H1 (cell line): ENCODE results near the gene PRKN. TPM values are rescaled to one million over a fixed set of nuclear protein-coding genes. Genes with fewer than 3 reads are reported as not detected.

Source experiments
- CTCF ChIA-PET: fragments of 300-600 bp; sonication (Branson Sonifier 250); formaldehyde crosslinking; loops from one replicate; lab custom pipeline; 2021; ENCODE audit not compliant: partially characterized antibody; lab: Charles Lee
- POLR2A ChIA-PET: fragments of 300-600 bp; sonication (Branson Sonifier 250); formaldehyde crosslinking; loops from one replicate; lab custom pipeline; 2021; ENCODE audit warnings: inconsistent platforms; ENCODE audit not compliant: partially characterized antibody; lab: Charles Lee
- DNase-seq, 2 experiments: peaks; one replicate each; pipeline versions ENCODE4 v3.0.0 to v3.0.0-alpha.2; 2010 to 2022; ENCODE audit warnings: low spot score in 2 of 2, low read depth in 1 of 2, mixed read lengths in 1 of 2
- FAIRE-seq: peaks from 2 replicates; lab custom pipeline; 2011; peaks lifted over from hg19 to GRCh38; lab: Jason Lieb, UNC
- H2AFZ ChIP-seq: 2 replicates; pipeline ENCODE4 v1.8.1; 2012; ENCODE audit warnings: low read length, inconsistent platforms
- H2AK5ac ChIP-seq: 2 replicates; pipeline ENCODE4 v1.6.1; 2013; ENCODE audit warnings: low read depth, low read length
- H2BK120ac ChIP-seq: replicated peaks from 2 replicates; pipeline ENCODE3; 2013; ENCODE audit warnings: low read depth, low read length, inconsistent platforms
- H2BK12ac ChIP-seq: 2 replicates; pipeline ENCODE4 v1.6.1; 2013; ENCODE audit warnings: low read depth, low read length
- H2BK15ac ChIP-seq: 2 replicates; pipeline ENCODE4 v1.6.1; 2013; ENCODE audit warnings: low read length
- H2BK20ac ChIP-seq: 2 replicates; pipeline ENCODE4 v1.6.1; 2013; ENCODE audit warnings: low read length
- H2BK5ac ChIP-seq: 2 replicates; pipeline ENCODE4 v1.6.1; 2013; ENCODE audit warnings: low read depth, low read length
- H3K14ac ChIP-seq: 2 replicates; pipeline ENCODE4 v1.6.1; 2013; ENCODE audit warnings: inconsistent platforms; ENCODE audit not compliant: insufficient read length
- H3K18ac ChIP-seq: 2 replicates; pipeline ENCODE4 v1.6.1; 2013; ENCODE audit warnings: low read length; ENCODE audit errors: extremely low read depth
- H3K23ac ChIP-seq: 2 replicates; pipeline ENCODE4 v1.6.1; 2013; ENCODE audit warnings: inconsistent platforms; ENCODE audit not compliant: insufficient read length
- H3K23me2 ChIP-seq: 2 replicates; pipeline ENCODE4 v1.6.1; 2013; ENCODE audit warnings: low read depth, low read length
- H3K27ac ChIP-seq: 2 replicates; pipeline ENCODE4 v1.6.1; 2011; ENCODE audit warnings: low read depth, low read length, inconsistent platforms
- H3K27me3 ChIP-seq, 4 experiments: replicated peaks in 1 of 4; 1 replicate in 1 of 4; 2 replicates in 3 of 4; pipeline versions ENCODE4 v1.6.1 to v1.8.1; 2011 to 2013; ENCODE audit warnings: low read length in 3 of 4, mild to moderate bottlenecking in 3 of 4, inconsistent platforms in 2 of 4, mixed read lengths in 2 of 4, moderate library complexity in 1 of 4; ENCODE audit not compliant: control insufficient read depth in 3 of 4, insufficient read depth in 3 of 4; ENCODE audit errors: extremely low read depth in 1 of 4
- H3K36me3 ChIP-seq, 4 experiments: 2 replicates each; pipeline versions ENCODE4 v1.6.1 to v1.8.1; 2011 to 2013; ENCODE audit warnings: mild to moderate bottlenecking in 4 of 4, low read length in 3 of 4, moderate library complexity in 2 of 4, control low read depth in 1 of 4, inconsistent platforms in 1 of 4; ENCODE audit not compliant: insufficient read depth in 4 of 4, control insufficient read depth in 2 of 4
- H3K4ac ChIP-seq: replicated peaks from 2 replicates; pipeline ENCODE3; 2013; ENCODE audit warnings: low read length, low read depth, mixed read lengths, inconsistent platforms; ENCODE audit not compliant: insufficient read length
- H3K4me1 ChIP-seq, 4 experiments: replicated peaks in 1 of 4; 1 replicate in 1 of 4; 2 replicates in 3 of 4; pipeline versions ENCODE4 v1.6.1 to v1.8.1; 2011 to 2013; ENCODE audit warnings: low read length in 3 of 4, inconsistent platforms in 2 of 4, mixed read lengths in 1 of 4; ENCODE audit not compliant: insufficient read depth in 4 of 4, control insufficient read depth in 3 of 4
- H3K4me2 ChIP-seq, 2 experiments: 2 replicates each; pipeline versions ENCODE4 v1.6.1 to v1.8.1; 2011 to 2013; ENCODE audit warnings: low read depth in 2 of 2, low read length in 2 of 2, control low read depth in 1 of 2, inconsistent platforms in 1 of 2, mild to moderate bottlenecking in 1 of 2; ENCODE audit not compliant: insufficient read depth in 1 of 2
- H3K4me3 ChIP-seq, 4 experiments: fragments of 200-600, 300-600 bp in 1 of 4; sonication (generic), shearing (Covaris generic), sonication (Bioruptor Twin) in 1 of 4; 2 replicates each; pipeline versions ENCODE4 v1.5.1 to v1.8.1; 2011 to 2016; ENCODE audit warnings: low read length in 4 of 4, low read depth in 3 of 4, control low read depth in 2 of 4, inconsistent platforms in 2 of 4, mild to moderate bottlenecking in 2 of 4, mixed read lengths in 1 of 4, moderate library complexity in 1 of 4; ENCODE audit not compliant: insufficient read depth in 2 of 4; ENCODE audit errors: extremely low read depth in 1 of 4
- H3K56ac ChIP-seq: replicated peaks from 2 replicates; pipeline ENCODE3; 2013; ENCODE audit warnings: low read depth, mild to moderate bottlenecking, mixed read lengths, low read length, inconsistent platforms; ENCODE audit not compliant: insufficient read length
- H3K79me1 ChIP-seq: 2 replicates; pipeline ENCODE4 v1.6.1; 2013; ENCODE audit warnings: low read depth, low read length, control low read depth
- H3K79me2 ChIP-seq, 2 experiments: 2 replicates each; pipeline versions ENCODE4 v1.6.1 to v1.8.1; 2012 to 2013; ENCODE audit warnings: low read length in 2 of 2, mild to moderate bottlenecking in 2 of 2, inconsistent platforms in 1 of 2; ENCODE audit not compliant: insufficient read depth in 2 of 2, control insufficient read depth in 1 of 2
- H3K9ac ChIP-seq, 4 experiments: replicated peaks in 1 of 4; 1 replicate in 1 of 4; 2 replicates in 3 of 4; pipeline versions ENCODE4 v1.6.1 to v1.8.1; 2011 to 2013; ENCODE audit warnings: low read depth in 3 of 4, low read length in 3 of 4, control low read depth in 2 of 4, mild to moderate bottlenecking in 2 of 4, moderate library complexity in 2 of 4, inconsistent platforms in 1 of 4; ENCODE audit errors: extremely low read depth in 1 of 4
- H3K9me3 ChIP-seq, 2 experiments: 2 replicates each; pipeline versions ENCODE4 v1.6.1 to v1.8.1; 2012 to 2013; ENCODE audit warnings: mild to moderate bottlenecking in 2 of 2, moderate library complexity in 2 of 2, control low read depth in 1 of 2, inconsistent platforms in 1 of 2, low read depth in 1 of 2, low read length in 1 of 2, mixed read lengths in 1 of 2; ENCODE audit not compliant: insufficient read depth in 2 of 2
- H4K20me1 ChIP-seq, 2 experiments: replicated peaks in 1 of 2; 2 replicates each; pipeline versions ENCODE3 to v1.8.1; 2011 to 2013; ENCODE audit warnings: inconsistent platforms in 2 of 2, low read length in 2 of 2, mild to moderate bottlenecking in 1 of 2; ENCODE audit not compliant: insufficient read depth in 2 of 2, control insufficient read depth in 1 of 2
- H4K5ac ChIP-seq: 2 replicates; pipeline ENCODE4 v1.6.1; 2013; ENCODE audit warnings: low read length, low read depth, mixed read lengths, inconsistent platforms; ENCODE audit not compliant: insufficient read length
- H4K8ac ChIP-seq: 2 replicates; pipeline ENCODE4 v1.8.0; 2013; ENCODE audit warnings: mild to moderate bottlenecking, moderate library complexity, low read length, inconsistent platforms; ENCODE audit not compliant: insufficient read depth; ENCODE audit errors: extremely low read depth
- H4K91ac ChIP-seq: replicated peaks from 2 replicates; pipeline ENCODE3; 2013; ENCODE audit warnings: low read length, mixed read lengths, inconsistent platforms; ENCODE audit not compliant: insufficient read length
- CREB1 ChIP-seq: IDR thresholded peaks from 2 replicates; pipeline ENCODE4 v1.6.1; 2012; ENCODE audit warnings: inconsistent platforms
- E2F6 ChIP-seq: IDR thresholded peaks from 2 replicates; pipeline ENCODE4 v1.6.1; 2012; ENCODE audit warnings: inconsistent platforms
- JUN ChIP-seq: IDR thresholded peaks from 2 replicates; pipeline ENCODE4 v1.6.1; 2011; ENCODE audit warnings: low read depth, mild to moderate bottlenecking, improper control_type of control experiment, low read length
- NANOG ChIP-seq: IDR thresholded peaks from 2 replicates; pipeline ENCODE4 v1.6.1; 2011; ENCODE audit warnings: low read length, low read depth, mild to moderate bottlenecking, inconsistent platforms; ENCODE audit not compliant: insufficient read depth, poor library complexity, severe bottlenecking
- RAD21 ChIP-seq, 2 experiments: IDR thresholded peaks in 1 of 2; conservative IDR thresholded peaks in 1 of 2; 2 replicates each; pipeline ENCODE4 v1.6.1; 2011; ENCODE audit warnings: low read depth in 2 of 2, low read length in 2 of 2, improper control_type of control experiment in 1 of 2, inconsistent platforms in 1 of 2, mild to moderate bottlenecking in 1 of 2, moderate library complexity in 1 of 2
- WGBS, 2 experiments: shearing (Covaris generic) in 1 of 2; methylation state at CpG; one replicate each; pipeline versions ENCODE4 v1.1.6 to v1.1.7; 2013 to 2015; ENCODE audit warnings: low lambda C conversion rate in 2 of 2, mixed read lengths in 2 of 2, inconsistent platforms in 1 of 2, low coverage in 1 of 2, missing lambda C conversion rate in 1 of 2; ENCODE audit not compliant: insufficient replicate concordance in 2 of 2, insufficient coverage in 1 of 2, insufficient read length in 1 of 2; ENCODE audit errors: extremely low coverage in 1 of 2, missing lambda C conversion rate in 1 of 2; 5-methylcytosine and 5-hydroxymethylcytosine counted together
- polyA plus RNA-seq, 7 experiments: library from polyadenylated mRNA; depleted of rRNA in 3 of 7; stranded (reverse) in 5 of 7; unstranded in 2 of 7; fragments of >200 nt in 5 of 7; fragments of 200-250 nt in 2 of 7; gene quantifications; 1 replicate in 5 of 7; 2 replicates in 1 of 7; 4 replicates in 1 of 7; pipeline versions ENCODE4 v1.2.1 to v1.2.3, GENCODE V29; 2011 to 2013; ENCODE audit warnings: missing spikeins in 2 of 7, mixed read lengths in 2 of 7
- total RNA-seq: library from RNA; stranded (reverse); fragmentation: NEBNext Ultra II Directional; extraction: Animal tissue kit (Norgen Biotek cat#: 25700); gene quantifications from 2 replicates; pipeline ENCODE4 v1.2.1, GENCODE V29; 2021
- TF ChIP-seq, protein P1 (sequence below), 3 experiments: IDR thresholded peaks; 1 replicate in 2 of 3; 2 replicates in 1 of 3; pipeline versions ENCODE4 v1.5.1 to v1.6.1; 2011; ENCODE audit warnings: low read length in 3 of 3, mild to moderate bottlenecking in 3 of 3, inconsistent platforms in 2 of 3, low read depth in 1 of 3, moderate library complexity in 1 of 3; ENCODE audit not compliant: insufficient read depth in 1 of 3; ENCODE audit errors: control extremely low read depth in 1 of 3
- TF ChIP-seq, protein P2 (sequence below): IDR thresholded peaks from 2 replicates; pipeline ENCODE4 v1.6.1; 2012; ENCODE audit warnings: inconsistent platforms

Gene PRKN
- total and polyA plus RNA-seq, 2 of the 8 experiments (the other 6 are each of a cell fraction or from before 2014, with no cell fraction given): 0.13 to 0.29 TPM

DNA sequence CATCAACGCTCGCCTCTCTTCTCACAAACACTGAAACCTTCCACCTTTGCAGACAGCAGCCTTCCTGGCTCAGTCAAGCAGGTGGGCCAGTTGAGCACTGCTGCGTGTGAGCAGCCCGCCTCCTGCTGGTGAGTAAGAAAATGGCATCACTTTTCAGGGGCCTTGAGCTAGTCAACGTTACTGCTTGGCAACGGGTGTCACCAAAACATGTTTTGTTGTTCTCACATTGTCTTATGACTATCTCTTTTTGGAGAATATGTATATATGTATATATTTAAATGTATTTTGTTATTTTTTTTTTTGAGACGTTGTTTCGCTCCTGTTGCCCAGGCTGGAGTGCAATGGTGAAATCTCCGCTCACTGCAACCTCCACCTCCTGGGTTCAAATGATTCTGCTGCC is 1356.7 kb downstream of the PRKN start:
- H3K4ac ChIP-seq: no peak overlapping the region
- TF ChIP-seq RAD21 (IDR thresholded peaks at IDR 0.05 in 1 of 2, conservative IDR thresholded peaks at IDR 0.05 in 1 of 2; ENCODE audit: low read depth in 2 of 2, low read length in 2 of 2) (peak; percentile 97 to 99), JUN (no peak), E2F6 (0 out of 2 replicates have a peak, but pooled peaks have one; percentile 17), NANOG (no peak), CREB1 (peak; percentile 28; the same call in 1 of the 2 replicates)
- TF ChIP-seq, protein P1, sequence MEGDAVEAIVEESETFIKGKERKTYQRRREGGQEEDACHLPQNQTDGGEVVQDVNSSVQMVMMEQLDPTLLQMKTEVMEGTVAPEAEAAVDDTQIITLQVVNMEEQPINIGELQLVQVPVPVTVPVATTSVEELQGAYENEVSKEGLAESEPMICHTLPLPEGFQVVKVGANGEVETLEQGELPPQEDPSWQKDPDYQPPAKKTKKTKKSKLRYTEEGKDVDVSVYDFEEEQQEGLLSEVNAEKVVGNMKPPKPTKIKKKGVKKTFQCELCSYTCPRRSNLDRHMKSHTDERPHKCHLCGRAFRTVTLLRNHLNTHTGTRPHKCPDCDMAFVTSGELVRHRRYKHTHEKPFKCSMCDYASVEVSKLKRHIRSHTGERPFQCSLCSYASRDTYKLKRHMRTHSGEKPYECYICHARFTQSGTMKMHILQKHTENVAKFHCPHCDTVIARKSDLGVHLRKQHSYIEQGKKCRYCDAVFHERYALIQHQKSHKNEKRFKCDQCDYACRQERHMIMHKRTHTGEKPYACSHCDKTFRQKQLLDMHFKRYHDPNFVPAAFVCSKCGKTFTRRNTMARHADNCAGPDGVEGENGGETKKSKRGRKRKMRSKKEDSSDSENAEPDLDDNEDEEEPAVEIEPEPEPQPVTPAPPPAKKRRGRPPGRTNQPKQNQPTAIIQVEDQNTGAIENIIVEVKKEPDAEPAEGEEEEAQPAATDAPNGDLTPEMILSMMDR (IDR thresholded peaks at IDR 0.05; ENCODE audit: control extremely low read depth in 1 of 3, insufficient read depth in 1 of 3, low read depth in 1 of 3, low read length in 3 of 3): peak; percentile 91 to 97 (median 93)
- TF ChIP-seq, protein P2, sequence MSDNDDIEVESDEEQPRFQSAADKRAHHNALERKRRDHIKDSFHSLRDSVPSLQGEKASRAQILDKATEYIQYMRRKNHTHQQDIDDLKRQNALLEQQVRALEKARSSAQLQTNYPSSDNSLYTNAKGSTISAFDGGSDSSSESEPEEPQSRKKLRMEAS: peak; percentile 70
- no peak overlapping the region for H2BK5ac ChIP-seq
- H2AFZ ChIP-seq: no peak overlapping the region
- POLR2A ChIA-PET: no interaction called here
- DNase-seq (peak; percentile 41 to 73), FAIRE-seq (peak; percentile 90)
- H4K20me1 ChIP-seq: peaks cover 0 to 6% of the 10 kb centered on the region in 2 experiments
- no peak overlapping the region for H2BK20ac ChIP-seq
- no peak overlapping the region for H4K91ac ChIP-seq
- no peak overlapping the region for H4K8ac ChIP-seq
- no peak overlapping the region for H3K9ac ChIP-seq
- no peak overlapping the region for H3K14ac ChIP-seq
- no peak overlapping the region for H2BK15ac ChIP-seq
- no peak overlapping the region for H3K27ac ChIP-seq
- no peak overlapping the region for H2AK5ac ChIP-seq
- H3K4me3 ChIP-seq: no peak overlapping the region
- H3K27me3 ChIP-seq: no peaks in the 10 kb centered on the region
- H3K4me2 ChIP-seq: no peak overlapping the region
- no peaks in the 10 kb centered on the region for H3K9me3 ChIP-seq
- no peaks in the 10 kb centered on the region for H3K79me1 ChIP-seq
- H3K23ac ChIP-seq: no peak overlapping the region
- 51% methylated on average over 9 of the region's 9 CpGs; no CpG with 5 or more reads in 1 of the 2 experiments for WGBS, 2 experiments
- peaks cover 7% of the 10 kb centered on the region; the same call in 1 of the 2 replicates for H3K23me2 ChIP-seq
- no peak overlapping the region for H3K18ac ChIP-seq
- H3K56ac ChIP-seq: no peak overlapping the region
- H3K79me2 ChIP-seq: no peaks in the 10 kb centered on the region; a peak in 1 of 4 replicates
- no peak overlapping the region for H4K5ac ChIP-seq
- H2BK120ac ChIP-seq: no peak overlapping the region
- CTCF ChIA-PET: interaction anchor here (0.6 to 7.3 kb wide), 74 partner anchors 8 to 1770 kb away, joined by 3 to 113 read pairs (median 4); no protein-coding TSS in a partner anchor
- H3K36me3 ChIP-seq: no peaks in the 10 kb centered on the region
- H3K4me1 ChIP-seq: no peaks in the 10 kb centered on the region; a peak in 2 of 7 replicates
- no peak overlapping the region for H2BK12ac ChIP-seq
